Natural killer cell (primary cell): Measurements from ENCODE around the gene NCEH1. TPM values are rescaled to one million over a fixed set of nuclear protein-coding genes. Genes with fewer than 3 reads are reported as not detected.

Source experiments
- ATAC-seq, 3 donors: fragments of 150-1000 bp in 2 of 3; fragments of 200-7000 bp in 1 of 3; cut with Tn5 transposase; 1 replicate in 1 of 3; 2 replicates in 2 of 3; pipeline ENCODE4 v1.10.0; 2021; ENCODE audit warnings: mild to moderate bottlenecking in 2 of 3, moderate library complexity in 2 of 3
- DNase-seq, 2 donors: peaks; one replicate each; pipeline versions ENCODE4 v3.0.0 to v3.0.0-alpha.2; 2013 to 2021; ENCODE audit warnings: mixed read lengths in 1 of 2
- H3K27ac ChIP-seq: one replicate; pipeline ENCODE4 v1.5.1; 2013; ENCODE audit warnings: mild to moderate bottlenecking, low read length
- H3K27me3 ChIP-seq: one replicate; pipeline ENCODE4 v1.6.1; 2013; ENCODE audit warnings: low read length; ENCODE audit not compliant: control insufficient read depth, insufficient read depth
- H3K36me3 ChIP-seq: one replicate; pipeline ENCODE4 v1.6.1; 2013; ENCODE audit warnings: low read length; ENCODE audit not compliant: control insufficient read depth, insufficient read depth
- H3K4me1 ChIP-seq: one replicate; pipeline ENCODE4 v1.6.1; 2013; ENCODE audit warnings: low read length; ENCODE audit not compliant: control insufficient read depth, insufficient read depth
- H3K4me3 ChIP-seq: one replicate; pipeline ENCODE4 v1.5.1; 2013; ENCODE audit warnings: low read length
- H3K9me3 ChIP-seq: one replicate; pipeline ENCODE4 v1.6.1; 2013; ENCODE audit warnings: low read length; ENCODE audit not compliant: control insufficient read depth, insufficient read depth
- H3K27ac Mint-ChIP-seq, 2 donors: one replicate each; pipeline ENCODE4 v1.8.0; 2022; ENCODE audit warnings: mild to moderate bottlenecking in 2 of 2, mixed read lengths in 2 of 2, moderate library complexity in 1 of 2
- H3K27me3 Mint-ChIP-seq, 2 donors: one replicate each; pipeline ENCODE4 v1.8.0; 2022; ENCODE audit warnings: low read depth in 2 of 2, mixed read lengths in 2 of 2
- H3K36me3 Mint-ChIP-seq: one replicate; pipeline ENCODE4 v1.8.0; 2022; ENCODE audit warnings: mixed read lengths
- H3K4me1 Mint-ChIP-seq, 2 donors: one replicate each; pipeline ENCODE4 v1.8.0; 2022; ENCODE audit warnings: mixed read lengths in 2 of 2
- H3K4me3 Mint-ChIP-seq: one replicate; pipeline ENCODE4 v1.8.0; 2022; ENCODE audit warnings: mild to moderate bottlenecking, moderate library complexity, mixed read lengths
- H3K9me3 Mint-ChIP-seq, 2 donors: one replicate each; pipeline ENCODE4 v1.8.0; 2022; ENCODE audit warnings: mixed read lengths in 2 of 2
- WGBS: methylation state at CpG from one replicate; pipeline ENCODE4 v1.1.7; 2013; ENCODE audit warnings: missing lambda C conversion rate; ENCODE audit not compliant: insufficient coverage; 5-methylcytosine and 5-hydroxymethylcytosine counted together
- intact Hi-C: fragments of 100-400 bp; cut with micrococcal nuclease; formaldehyde crosslinking; loops from one replicate; pipeline ENCODE4 v1.14.2; 2022
- total RNA-seq, 4 donors: library from RNA; stranded (reverse); fragments of 120-200 nt in 1 of 4; gene quantifications; one replicate each; pipeline versions ENCODE4 v1.2.3 to v1.2.4, GENCODE V29; 2013 to 2022
- TF ChIP-seq, protein P1 (sequence below): fragments of 200-600 bp; IDR thresholded peaks from one replicate; pipeline ENCODE4 v1.8.0; 2022; ENCODE audit warnings: antibody characterized with exemption

NCEH1 gene
- total RNA-seq, 3 donors from 2014 or later (not counting 1 experiment from before 2014, with no cell fraction given): 3.5 to 6.8 (median 5.3) TPM

DNA sequence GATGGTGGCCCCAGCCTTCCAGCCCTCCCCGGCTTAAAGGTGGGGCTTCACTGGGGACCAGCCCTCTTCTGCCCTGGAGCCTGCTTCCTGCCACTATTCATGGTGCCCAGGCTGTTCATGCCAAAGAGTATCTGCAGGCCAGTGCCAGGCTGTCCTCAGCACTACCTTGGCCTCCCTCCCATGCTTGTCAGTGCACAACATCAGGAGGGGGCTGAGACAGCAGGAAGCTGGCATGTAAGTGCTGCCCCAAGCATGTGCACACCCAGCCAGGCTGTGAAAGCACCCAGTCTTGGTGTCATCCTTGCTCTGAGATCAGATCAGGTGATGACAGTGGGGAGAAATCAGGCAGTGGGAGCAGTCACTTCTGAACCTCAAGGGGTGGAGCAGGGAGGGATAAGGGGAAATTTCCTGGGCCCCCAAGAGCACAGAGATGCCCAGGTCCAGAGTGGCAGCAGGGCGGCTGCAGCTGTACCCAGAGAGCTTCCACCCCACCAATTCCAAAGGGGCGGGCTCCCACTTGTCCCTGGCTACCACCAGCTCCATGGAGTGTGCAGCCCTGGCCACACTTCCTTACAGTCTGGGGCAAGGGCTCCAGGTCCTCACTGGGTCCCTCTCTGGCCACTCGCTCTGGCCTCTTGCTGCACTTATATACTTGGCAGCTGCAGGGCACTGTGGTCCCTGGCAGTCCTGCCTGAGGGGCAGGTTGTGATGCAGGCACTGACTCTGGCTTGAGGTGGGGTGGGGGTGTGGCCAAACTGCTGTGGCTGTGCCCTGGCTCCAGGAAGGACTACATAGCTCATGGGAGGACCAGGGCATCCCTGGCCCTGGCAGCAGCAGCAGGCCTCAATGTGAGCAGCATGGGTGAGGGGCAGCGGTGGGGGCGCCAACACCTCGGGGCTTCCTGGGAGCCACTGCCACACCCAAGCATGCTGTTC is 96.3 kb downstream of the NCEH1 start:
- Mint-ChIP-seq H3K27me3 (no peaks in the 10 kb centered on the region), H3K36me3 (peaks cover 11% of the 10 kb centered on the region), H3K9me3 (peaks cover 4% of the 10 kb centered on the region in 2 donors), H3K4me3 (no peak overlapping the region), H3K4me1 (peaks cover 21 to 25% of the 10 kb centered on the region in 2 donors), H3K27ac (peak overlapping the region in 1 of 2 donors; percentile 62)
- no peak for DNase-seq
- no peak overlapping the region for H3K4me3 ChIP-seq
- ATAC-seq: peak; percentile 18 to 73 (median 59)
- no peaks in the 10 kb centered on the region for H3K27me3 ChIP-seq
- no peak overlapping the region for H3K27ac ChIP-seq
- peaks cover 15% of the 10 kb centered on the region for H3K4me1 ChIP-seq
- H3K9me3 ChIP-seq: peaks cover 14% of the 10 kb centered on the region
- H3K36me3 ChIP-seq: no peaks in the 10 kb centered on the region
- intact Hi-C loops: no loop called here
- TF ChIP-seq, protein P1, sequence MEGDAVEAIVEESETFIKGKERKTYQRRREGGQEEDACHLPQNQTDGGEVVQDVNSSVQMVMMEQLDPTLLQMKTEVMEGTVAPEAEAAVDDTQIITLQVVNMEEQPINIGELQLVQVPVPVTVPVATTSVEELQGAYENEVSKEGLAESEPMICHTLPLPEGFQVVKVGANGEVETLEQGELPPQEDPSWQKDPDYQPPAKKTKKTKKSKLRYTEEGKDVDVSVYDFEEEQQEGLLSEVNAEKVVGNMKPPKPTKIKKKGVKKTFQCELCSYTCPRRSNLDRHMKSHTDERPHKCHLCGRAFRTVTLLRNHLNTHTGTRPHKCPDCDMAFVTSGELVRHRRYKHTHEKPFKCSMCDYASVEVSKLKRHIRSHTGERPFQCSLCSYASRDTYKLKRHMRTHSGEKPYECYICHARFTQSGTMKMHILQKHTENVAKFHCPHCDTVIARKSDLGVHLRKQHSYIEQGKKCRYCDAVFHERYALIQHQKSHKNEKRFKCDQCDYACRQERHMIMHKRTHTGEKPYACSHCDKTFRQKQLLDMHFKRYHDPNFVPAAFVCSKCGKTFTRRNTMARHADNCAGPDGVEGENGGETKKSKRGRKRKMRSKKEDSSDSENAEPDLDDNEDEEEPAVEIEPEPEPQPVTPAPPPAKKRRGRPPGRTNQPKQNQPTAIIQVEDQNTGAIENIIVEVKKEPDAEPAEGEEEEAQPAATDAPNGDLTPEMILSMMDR: no peak
- 97% methylated on average over 7 of the region's 7 CpGs for WGBS

GRCh38 chr3:172613845-172614244 is 97.0 kb downstream of the NCEH1 start:
- no peaks in the 10 kb centered on the region for H3K27me3 Mint-ChIP-seq
- Histone ChIP-seq H3K4me1 (peaks cover 15% of the 10 kb centered on the region), H3K9me3 (peaks cover 14% of the 10 kb centered on the region), H3K27ac (no peak overlapping the region), H3K4me3 (no peak overlapping the region), H3K36me3 (no peaks in the 10 kb centered on the region), H3K27me3 (no peaks in the 10 kb centered on the region)
- peaks cover 21 to 25% of the 10 kb centered on the region in 2 donors for H3K4me1 Mint-ChIP-seq
- WGBS: 90% methylated on average over 2 of the region's 2 CpGs
- H3K4me3 Mint-ChIP-seq: no peak overlapping the region
- TF ChIP-seq, protein P1: no peak
- H3K27ac Mint-ChIP-seq: peak overlapping the region in 1 of 2 donors; percentile 62
- intact Hi-C loops: no loop called here
- peaks cover 11% of the 10 kb centered on the region for H3K36me3 Mint-ChIP-seq
- H3K9me3 Mint-ChIP-seq: peaks cover 4% of the 10 kb centered on the region in 2 donors
- DNase-seq (no peak), ATAC-seq (no peak)

DNA sequence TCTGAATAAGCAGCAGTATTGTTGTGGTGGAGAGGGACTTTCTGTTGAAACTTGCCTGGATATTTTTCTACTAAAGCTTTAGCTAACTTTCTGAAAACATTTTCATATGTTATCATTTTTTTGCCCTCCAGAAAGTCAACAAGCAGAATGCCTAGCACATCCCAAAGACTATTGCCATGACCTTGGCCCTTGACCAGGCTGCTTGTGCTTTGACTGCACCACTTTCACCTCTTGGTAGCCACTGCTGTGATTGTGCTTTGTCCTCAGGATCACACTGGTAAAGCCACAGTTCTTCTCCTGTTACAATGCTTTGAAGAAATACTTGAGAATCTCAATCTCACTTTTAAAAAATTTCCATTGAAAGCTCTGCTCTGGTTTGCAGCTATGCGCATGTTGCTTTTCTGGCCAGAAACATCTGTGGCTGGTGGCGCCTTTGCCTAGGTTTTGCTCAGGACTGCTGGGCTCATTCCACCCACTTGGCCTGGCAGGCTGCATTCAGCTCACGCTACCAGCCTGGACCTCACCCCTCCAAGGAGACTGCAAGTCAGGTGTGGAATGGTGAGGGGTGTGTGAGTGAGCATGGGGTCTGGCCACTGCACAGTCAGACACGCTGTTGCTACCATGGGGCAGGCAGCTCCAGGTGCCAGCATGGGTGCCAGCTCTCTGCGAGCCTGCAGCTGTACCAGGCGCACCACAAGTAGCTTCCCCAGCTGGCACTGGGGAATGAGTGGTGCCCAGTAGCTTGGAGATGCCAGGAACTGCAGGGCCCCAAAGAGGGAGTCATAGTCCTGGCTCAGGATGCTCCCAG is 97.8 kb downstream of the NCEH1 start:
- Histone ChIP-seq H3K4me1 (peaks cover 15% of the 10 kb centered on the region), H3K4me3 (no peak overlapping the region), H3K27ac (no peak overlapping the region), H3K36me3 (no peaks in the 10 kb centered on the region), H3K27me3 (no peaks in the 10 kb centered on the region), H3K9me3 (peaks cover 14% of the 10 kb centered on the region)
- peaks cover 4% of the 10 kb centered on the region in 2 donors for H3K9me3 Mint-ChIP-seq
- no peak overlapping the region for H3K4me3 Mint-ChIP-seq
- 97% methylated on average over 6 of the region's 6 CpGs for WGBS
- intact Hi-C loops: no loop called here
- TF ChIP-seq, protein P1: no peak
- no peak for ATAC-seq
- H3K27ac Mint-ChIP-seq: no peak overlapping the region
- H3K27me3 Mint-ChIP-seq: no peaks in the 10 kb centered on the region
- peaks cover 21 to 25% of the 10 kb centered on the region in 2 donors for H3K4me1 Mint-ChIP-seq
- H3K36me3 Mint-ChIP-seq: peaks cover 11% of the 10 kb centered on the region
- no peak for DNase-seq
